Loucy (cell line): ENCODE data around the gene OR4E2.

ENCODE experiments used
- EZH2phosphoT487 ChIP-seq: fragments of 200-600 bp; IDR thresholded peaks from 2 replicates; pipeline ENCODE4 v1.6.1; 2018; ENCODE audit warnings: antibody characterized with exemption, mild to moderate bottlenecking, moderate library complexity, borderline replicate concordance
- TF ChIP-seq, protein P1 (sequence below): fragments of 200-600 bp; sonication (generic); conservative IDR thresholded peaks from 2 replicates; pipeline ENCODE4 v1.5.1; 2014; ENCODE audit warnings: mild to moderate bottlenecking, antibody characterized with exemption, low read length

DNA sequence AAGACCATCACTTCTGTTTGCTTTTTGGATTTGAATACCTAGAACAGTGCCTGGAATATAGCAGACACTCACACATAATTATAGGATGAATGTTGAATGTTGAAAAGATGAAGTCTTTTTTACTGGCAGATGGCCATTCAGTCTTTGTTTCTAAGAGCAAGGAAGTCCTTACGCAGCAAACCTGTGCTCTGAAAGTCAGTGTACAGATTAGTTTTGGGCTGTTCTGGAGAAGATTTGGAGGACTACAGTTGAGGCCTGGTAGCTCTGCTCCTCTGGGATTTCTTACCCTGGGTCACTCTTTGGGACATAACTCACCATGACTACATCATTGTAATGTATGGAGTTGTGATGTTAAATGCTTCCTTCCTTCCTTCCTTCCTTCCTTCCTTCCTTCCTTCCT, 3.3 kb downstream of the OR4E2 start:
- TF ChIP-seq, protein P1, sequence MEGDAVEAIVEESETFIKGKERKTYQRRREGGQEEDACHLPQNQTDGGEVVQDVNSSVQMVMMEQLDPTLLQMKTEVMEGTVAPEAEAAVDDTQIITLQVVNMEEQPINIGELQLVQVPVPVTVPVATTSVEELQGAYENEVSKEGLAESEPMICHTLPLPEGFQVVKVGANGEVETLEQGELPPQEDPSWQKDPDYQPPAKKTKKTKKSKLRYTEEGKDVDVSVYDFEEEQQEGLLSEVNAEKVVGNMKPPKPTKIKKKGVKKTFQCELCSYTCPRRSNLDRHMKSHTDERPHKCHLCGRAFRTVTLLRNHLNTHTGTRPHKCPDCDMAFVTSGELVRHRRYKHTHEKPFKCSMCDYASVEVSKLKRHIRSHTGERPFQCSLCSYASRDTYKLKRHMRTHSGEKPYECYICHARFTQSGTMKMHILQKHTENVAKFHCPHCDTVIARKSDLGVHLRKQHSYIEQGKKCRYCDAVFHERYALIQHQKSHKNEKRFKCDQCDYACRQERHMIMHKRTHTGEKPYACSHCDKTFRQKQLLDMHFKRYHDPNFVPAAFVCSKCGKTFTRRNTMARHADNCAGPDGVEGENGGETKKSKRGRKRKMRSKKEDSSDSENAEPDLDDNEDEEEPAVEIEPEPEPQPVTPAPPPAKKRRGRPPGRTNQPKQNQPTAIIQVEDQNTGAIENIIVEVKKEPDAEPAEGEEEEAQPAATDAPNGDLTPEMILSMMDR = no peak
- TF ChIP-seq EZH2phosphoT487 = no peak
